GM19467 (cell line): Measurements from ENCODE around the gene MAPKAPK2.

Experiments
- ATAC-seq: cut with Tn5 transposase; IDR thresholded peaks from one replicate; pipeline ENCODE4 v1.9.1; 2021; ENCODE audit warnings: mild to moderate bottlenecking, moderate library complexity; ENCODE audit not compliant: unreplicated experiment

The MAPKAPK2 gene

GRCh38 chr1:206681359-206681758 is 3.3 kb upstream of the MAPKAPK2 start:
- no peak for ATAC-seq

- ATAC-seq = no peak
Observed at GRCh38 chr1:206682111-206682510, 2.6 kb upstream of the MAPKAPK2 start.

DNA sequence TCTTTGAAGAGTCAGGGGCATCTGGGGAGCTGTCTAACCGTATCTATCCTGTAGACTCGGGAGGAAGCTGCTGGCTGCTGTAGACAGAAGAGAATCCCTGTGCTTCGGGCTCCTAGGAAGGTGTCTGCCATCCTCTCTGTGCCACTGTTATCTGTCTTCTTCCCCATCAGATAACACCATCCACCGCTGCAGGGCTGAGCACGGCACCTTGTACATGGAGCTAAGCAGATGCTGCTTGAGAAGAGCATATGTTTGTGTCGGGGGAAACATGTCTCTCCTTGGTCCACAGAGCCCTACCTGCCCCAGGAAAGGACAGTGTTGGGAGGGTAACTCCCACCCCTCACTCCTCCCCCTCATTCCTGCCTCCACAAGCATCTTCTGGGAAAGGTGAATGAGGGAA is 1.4 kb upstream of the MAPKAPK2 start:
- ATAC-seq = no peak

DNA sequence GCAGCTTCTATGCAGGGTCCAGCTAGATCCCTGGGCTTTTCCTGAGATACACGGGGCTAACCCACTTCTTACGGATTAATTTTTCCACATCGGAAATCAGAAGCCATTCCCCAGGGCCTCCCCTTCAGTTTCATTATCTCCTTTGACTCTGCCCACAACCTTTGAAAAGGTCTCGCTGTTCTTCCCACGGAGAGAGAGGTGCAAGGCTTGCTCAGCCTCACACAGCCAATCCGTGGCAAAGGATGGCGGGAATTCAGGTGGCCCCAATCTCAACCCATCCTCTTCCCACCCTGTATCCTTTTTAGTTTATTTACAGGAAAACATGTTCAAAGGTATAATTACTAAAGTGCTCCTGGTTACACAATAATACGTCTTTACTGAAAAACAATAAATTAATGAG is 702 bp upstream of the MAPKAPK2 start:
- ATAC-seq = no peak

DNA sequence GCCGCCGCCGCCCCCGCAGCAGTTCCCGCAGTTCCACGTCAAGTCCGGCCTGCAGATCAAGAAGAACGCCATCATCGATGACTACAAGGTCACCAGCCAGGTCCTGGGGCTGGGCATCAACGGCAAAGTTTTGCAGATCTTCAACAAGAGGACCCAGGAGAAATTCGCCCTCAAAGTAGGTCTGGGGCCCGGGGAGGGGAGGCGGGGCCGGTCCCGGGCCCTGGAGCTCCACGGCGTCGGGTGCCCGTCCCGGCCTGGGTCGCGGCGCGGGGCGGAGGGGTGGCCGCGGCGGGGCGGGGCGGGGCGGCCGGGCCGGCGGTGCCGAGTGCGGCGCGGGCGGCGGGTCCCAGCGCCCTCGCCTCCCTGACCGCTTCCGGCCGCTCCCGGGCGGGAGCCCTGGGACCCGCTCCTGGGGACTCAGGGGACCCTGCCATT is 646 bp downstream of the MAPKAPK2 start:
- no peak for ATAC-seq

GRCh38 chr1:206685769-206686477 is 1.2 kb downstream of the MAPKAPK2 start:
- no peak for ATAC-seq

DNA sequence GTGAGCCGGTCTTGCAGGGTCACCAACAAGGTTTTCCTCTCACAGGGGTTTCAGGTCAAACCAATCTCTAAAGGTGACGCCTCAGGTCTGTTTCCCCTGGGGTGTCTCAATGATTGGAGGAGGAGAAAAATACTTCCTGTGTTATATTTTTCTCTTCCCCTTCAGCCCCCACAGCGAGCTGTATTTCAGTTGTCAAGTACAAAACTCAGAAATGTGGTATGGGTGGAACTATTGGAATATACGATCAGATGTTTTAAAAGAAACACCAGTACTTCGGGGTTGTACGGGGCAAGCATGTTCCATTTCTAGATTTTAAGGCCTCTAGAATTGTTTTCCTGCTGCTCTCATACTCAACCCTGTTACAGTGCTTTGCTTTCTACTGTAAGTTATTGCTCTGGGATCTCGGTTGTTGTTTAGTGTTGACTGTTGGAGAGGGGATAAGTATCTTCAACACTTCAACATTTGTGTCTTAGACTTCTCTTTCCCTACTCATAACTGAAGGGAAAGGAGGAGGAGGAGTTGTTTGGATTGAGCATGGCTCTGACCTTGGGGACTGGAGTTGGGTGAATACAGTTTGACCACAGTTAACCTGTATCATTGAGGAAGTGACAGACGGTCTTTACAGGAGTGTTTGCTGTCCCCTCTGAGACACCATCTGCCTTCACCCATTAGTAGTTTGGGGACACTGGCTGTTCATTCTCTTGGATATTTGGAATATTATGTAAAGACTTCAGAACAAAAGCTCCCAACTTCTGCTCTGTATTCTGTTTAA is 2.0 kb downstream of the MAPKAPK2 start:
- no peak for ATAC-seq

GRCh38 chr1:206687251-206687914 is 2.7 kb downstream of the MAPKAPK2 start:
- no peak for ATAC-seq

- no peak for ATAC-seq
Observed at GRCh38 chr1:206687915-206688442, 3.3 kb downstream of the MAPKAPK2 start.

DNA sequence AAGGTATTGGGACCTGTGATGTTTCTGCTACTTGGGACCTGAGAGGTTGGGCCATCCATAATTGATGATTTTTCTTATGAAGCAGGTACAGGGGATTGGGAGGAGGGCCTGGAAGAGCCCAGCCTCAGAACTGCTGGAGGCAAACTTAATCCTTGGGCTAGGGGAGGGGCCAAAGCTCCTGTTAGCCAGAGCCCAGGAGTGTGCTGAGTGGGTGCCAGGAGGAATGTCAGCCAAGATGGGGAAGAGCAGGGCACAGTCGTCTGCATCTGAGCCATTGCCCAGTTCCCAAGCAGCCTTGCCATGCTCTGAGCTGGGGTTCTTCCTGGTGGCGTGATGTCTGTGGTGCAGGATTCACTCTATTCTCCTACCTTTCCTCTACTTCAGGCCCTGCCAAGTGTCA is 5.8 kb downstream of the MAPKAPK2 start:
- ATAC-seq = no peak

- no peak for ATAC-seq
Observed at GRCh38 chr1:206691604-206692003, 6.9 kb downstream of the MAPKAPK2 start.

- no peak for ATAC-seq
Observed at GRCh38 chr1:206693029-206693428, 8.3 kb downstream of the MAPKAPK2 start.

GRCh38 chr1:206693592-206693991 is 8.9 kb downstream of the MAPKAPK2 start:
- no peak for ATAC-seq

- ATAC-seq = no peak
Observed at GRCh38 chr1:206694171-206695124, 9.7 kb downstream of the MAPKAPK2 start.

GRCh38 chr1:206695733-206696132 is 11.0 kb downstream of the MAPKAPK2 start:
- no peak for ATAC-seq

- ATAC-seq = no peak
Observed at GRCh38 chr1:206696812-206697585, 12.3 kb downstream of the MAPKAPK2 start.

- no peak for ATAC-seq
Observed at GRCh38 chr1:206698011-206698410, 13.3 kb downstream of the MAPKAPK2 start.

GRCh38 chr1:206699000-206699586 is 14.4 kb downstream of the MAPKAPK2 start:
- no peak for ATAC-seq

GRCh38 chr1:206699626-206700025 is 14.9 kb downstream of the MAPKAPK2 start:
- no peak for ATAC-seq
